ENCODE results near the gene UBE2L6. TPM values are rescaled to one million over a fixed set of nuclear protein-coding genes. Genes with fewer than 3 reads are reported as not detected.

Gene UBE2L6
- total RNA-seq, 1 experiment from 2014 or later = 38.8 TPM

DNA sequence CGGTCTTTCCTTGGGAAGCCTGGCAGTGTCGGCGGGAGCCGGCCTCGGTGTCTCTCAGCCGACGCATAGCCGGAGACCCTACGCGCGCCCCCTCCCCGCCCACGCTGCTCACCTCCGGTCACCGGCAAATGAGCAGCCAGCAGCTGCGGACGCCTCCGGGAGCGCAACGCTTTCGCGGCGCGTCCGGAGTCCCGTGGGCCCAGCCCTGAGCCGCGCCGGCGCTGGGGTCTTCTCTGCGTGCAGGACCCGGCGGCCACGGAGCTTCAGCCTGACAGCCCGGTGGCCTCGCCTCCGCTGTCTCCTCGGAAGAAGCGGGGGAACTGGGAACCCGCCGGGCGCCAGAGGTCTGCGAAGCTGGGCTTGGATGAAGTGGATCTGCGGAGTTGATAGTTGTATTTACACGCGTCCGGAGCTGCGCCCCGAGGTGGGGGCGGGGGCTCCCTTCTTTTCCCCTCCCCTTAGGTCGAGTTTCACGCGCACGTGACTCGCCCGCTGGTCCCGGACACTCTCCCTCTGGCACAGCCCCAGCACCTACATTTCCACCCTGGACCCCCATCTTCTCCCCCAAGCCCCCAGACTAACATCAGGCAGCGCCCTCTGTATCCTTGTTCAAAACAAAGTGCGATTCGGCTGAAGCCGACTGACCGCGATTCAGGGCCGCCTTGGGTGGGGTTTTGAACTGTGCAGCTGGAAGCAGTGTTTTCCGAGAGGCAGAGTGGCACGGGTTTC, 52.0 kb downstream of the UBE2L6 start, which contains the start of gene SLC43A1 (continued):
- TF ChIP-seq, protein P1, sequence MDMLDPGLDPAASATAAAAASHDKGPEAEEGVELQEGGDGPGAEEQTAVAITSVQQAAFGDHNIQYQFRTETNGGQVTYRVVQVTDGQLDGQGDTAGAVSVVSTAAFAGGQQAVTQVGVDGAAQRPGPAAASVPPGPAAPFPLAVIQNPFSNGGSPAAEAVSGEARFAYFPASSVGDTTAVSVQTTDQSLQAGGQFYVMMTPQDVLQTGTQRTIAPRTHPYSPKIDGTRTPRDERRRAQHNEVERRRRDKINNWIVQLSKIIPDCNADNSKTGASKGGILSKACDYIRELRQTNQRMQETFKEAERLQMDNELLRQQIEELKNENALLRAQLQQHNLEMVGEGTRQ (CRISPR knock-in tag; IDR thresholded peaks at IDR 0.05) = peak; percentile 93
- TF ChIP-seq GABPB1 (CRISPR knock-in tag; IDR thresholded peaks at IDR 0.05) = peak; percentile 26; the same call in 1 of the 2 replicates
- TF ChIP-seq TP53 (CRISPR knock-in tag; IDR thresholded peaks at IDR 0.05) = no peak
- peak; percentile 49; the same call in 1 of the 2 replicates for TF ChIP-seq NFE2L1 (CRISPR knock-in tag; IDR thresholded peaks at IDR 0.05)

DNA sequence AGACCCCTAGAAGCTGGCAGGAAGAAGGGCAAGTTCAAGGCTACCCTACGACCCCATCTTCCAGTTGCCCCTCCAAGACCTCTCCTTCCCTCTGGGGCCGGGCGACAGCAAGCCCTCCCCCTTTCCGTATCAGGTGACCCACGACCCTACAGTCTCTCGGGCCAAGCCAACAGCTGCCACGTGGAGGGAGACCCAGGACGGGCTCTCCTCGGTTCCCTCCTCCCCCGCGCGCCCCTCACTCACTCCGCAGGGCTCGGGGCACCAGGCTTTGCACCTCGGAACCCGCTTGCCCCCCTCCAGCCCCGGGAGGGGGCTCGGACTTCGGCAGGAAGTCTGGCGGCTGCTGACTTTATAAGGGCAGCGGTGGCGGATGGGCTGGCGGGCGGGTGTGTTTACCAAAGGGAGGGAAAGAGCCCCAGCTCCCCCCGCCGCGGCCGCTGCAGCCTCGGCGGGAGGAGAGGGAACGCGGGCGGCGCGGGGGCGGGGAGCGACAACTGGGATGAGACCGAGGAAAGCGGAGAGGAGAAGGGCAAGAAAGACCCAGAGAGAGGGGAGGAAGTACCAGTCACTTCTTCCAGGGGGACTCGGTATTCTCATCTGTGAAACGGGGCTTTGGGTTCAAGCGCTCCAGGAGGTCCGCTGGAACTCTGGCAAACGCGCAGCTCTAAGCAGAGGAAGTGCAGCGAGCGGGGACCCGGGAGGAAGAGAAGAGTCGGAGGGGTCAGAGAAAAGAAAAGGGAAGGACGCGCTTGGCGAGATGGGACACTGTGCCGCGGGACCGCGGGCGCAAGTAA, 52.7 kb downstream of the UBE2L6 start:
- H3K27ac Mint-ChIP-seq = no peak overlapping the region
- DNase-seq (ENCODE audit: low spot score) = peak; percentile 56
- peaks cover 20% of the 10 kb centered on the region for H3K4me1 Mint-ChIP-seq
- H3K9me3 Mint-ChIP-seq = no peaks in the 10 kb centered on the region
- ChIA-PET CTCF (interaction anchor here (1.3 to 6.9 kb wide), 14 partner anchors 12 to 169 kb away, joined by 3 to 147 read pairs (median 8); partner anchors contain the start of genes RTN4RL2, TIMM10 and UBE2L6), POLR2A (interaction anchor here (0.8 to 3.9 kb wide), 7 partner anchors 11 to 125 kb away, joined by 3 to 37 read pairs (median 4); no protein-coding TSS in a partner anchor)
- no peaks in the 10 kb centered on the region for H3K36me3 Mint-ChIP-seq
- ATAC-seq = peak; percentile 71
- peak overlapping the region; percentile 93 for H3K4me3 Mint-ChIP-seq
- peaks cover 22% of the 10 kb centered on the region for H3K27me3 Mint-ChIP-seq (ENCODE audit: low read depth)
- TF ChIP-seq ZNF317 (CRISPR knock-in tag; IDR thresholded peaks at IDR 0.05; ENCODE audit: borderline replicate concordance, low read depth) (no peak), IRF2 (CRISPR knock-in tag; IDR thresholded peaks at IDR 0.05; ENCODE audit: borderline replicate concordance, low read depth) (no peak), MXD4 (CRISPR knock-in tag; IDR thresholded peaks at IDR 0.05; ENCODE audit: borderline replicate concordance) (no peak), CREB1 (CRISPR knock-in tag; IDR thresholded peaks at IDR 0.05) (no peak), NR2C2 (CRISPR knock-in tag; IDR thresholded peaks at IDR 0.05) (no peak)
- TF ChIP-seq, protein P2, sequence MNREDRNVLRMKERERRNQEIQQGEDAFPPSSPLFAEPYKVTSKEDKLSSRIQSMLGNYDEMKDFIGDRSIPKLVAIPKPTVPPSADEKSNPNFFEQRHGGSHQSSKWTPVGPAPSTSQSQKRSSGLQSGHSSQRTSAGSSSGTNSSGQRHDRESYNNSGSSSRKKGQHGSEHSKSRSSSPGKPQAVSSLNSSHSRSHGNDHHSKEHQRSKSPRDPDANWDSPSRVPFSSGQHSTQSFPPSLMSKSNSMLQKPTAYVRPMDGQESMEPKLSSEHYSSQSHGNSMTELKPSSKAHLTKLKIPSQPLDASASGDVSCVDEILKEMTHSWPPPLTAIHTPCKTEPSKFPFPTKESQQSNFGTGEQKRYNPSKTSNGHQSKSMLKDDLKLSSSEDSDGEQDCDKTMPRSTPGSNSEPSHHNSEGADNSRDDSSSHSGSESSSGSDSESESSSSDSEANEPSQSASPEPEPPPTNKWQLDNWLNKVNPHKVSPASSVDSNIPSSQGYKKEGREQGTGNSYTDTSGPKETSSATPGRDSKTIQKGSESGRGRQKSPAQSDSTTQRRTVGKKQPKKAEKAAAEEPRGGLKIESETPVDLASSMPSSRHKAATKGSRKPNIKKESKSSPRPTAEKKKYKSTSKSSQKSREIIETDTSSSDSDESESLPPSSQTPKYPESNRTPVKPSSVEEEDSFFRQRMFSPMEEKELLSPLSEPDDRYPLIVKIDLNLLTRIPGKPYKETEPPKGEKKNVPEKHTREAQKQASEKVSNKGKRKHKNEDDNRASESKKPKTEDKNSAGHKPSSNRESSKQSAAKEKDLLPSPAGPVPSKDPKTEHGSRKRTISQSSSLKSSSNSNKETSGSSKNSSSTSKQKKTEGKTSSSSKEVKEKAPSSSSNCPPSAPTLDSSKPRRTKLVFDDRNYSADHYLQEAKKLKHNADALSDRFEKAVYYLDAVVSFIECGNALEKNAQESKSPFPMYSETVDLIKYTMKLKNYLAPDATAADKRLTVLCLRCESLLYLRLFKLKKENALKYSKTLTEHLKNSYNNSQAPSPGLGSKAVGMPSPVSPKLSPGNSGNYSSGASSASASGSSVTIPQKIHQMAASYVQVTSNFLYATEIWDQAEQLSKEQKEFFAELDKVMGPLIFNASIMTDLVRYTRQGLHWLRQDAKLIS (CRISPR knock-in tag; IDR thresholded peaks at IDR 0.05; ENCODE audit: borderline replicate concordance) = no peak
- TF ChIP-seq, protein P3, sequence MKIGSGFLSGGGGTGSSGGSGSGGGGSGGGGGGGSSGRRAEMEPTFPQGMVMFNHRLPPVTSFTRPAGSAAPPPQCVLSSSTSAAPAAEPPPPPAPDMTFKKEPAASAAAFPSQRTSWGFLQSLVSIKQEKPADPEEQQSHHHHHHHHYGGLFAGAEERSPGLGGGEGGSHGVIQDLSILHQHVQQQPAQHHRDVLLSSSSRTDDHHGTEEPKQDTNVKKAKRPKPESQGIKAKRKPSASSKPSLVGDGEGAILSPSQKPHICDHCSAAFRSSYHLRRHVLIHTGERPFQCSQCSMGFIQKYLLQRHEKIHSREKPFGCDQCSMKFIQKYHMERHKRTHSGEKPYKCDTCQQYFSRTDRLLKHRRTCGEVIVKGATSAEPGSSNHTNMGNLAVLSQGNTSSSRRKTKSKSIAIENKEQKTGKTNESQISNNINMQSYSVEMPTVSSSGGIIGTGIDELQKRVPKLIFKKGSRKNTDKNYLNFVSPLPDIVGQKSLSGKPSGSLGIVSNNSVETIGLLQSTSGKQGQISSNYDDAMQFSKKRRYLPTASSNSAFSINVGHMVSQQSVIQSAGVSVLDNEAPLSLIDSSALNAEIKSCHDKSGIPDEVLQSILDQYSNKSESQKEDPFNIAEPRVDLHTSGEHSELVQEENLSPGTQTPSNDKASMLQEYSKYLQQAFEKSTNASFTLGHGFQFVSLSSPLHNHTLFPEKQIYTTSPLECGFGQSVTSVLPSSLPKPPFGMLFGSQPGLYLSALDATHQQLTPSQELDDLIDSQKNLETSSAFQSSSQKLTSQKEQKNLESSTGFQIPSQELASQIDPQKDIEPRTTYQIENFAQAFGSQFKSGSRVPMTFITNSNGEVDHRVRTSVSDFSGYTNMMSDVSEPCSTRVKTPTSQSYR (CRISPR knock-in tag; IDR thresholded peaks at IDR 0.05) = no peak
- TF ChIP-seq, protein P4, sequence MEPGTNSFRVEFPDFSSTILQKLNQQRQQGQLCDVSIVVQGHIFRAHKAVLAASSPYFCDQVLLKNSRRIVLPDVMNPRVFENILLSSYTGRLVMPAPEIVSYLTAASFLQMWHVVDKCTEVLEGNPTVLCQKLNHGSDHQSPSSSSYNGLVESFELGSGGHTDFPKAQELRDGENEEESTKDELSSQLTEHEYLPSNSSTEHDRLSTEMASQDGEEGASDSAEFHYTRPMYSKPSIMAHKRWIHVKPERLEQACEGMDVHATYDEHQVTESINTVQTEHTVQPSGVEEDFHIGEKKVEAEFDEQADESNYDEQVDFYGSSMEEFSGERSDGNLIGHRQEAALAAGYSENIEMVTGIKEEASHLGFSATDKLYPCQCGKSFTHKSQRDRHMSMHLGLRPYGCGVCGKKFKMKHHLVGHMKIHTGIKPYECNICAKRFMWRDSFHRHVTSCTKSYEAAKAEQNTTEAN (CRISPR knock-in tag; IDR thresholded peaks at IDR 0.05) = no peak
- TF ChIP-seq, protein P5, sequence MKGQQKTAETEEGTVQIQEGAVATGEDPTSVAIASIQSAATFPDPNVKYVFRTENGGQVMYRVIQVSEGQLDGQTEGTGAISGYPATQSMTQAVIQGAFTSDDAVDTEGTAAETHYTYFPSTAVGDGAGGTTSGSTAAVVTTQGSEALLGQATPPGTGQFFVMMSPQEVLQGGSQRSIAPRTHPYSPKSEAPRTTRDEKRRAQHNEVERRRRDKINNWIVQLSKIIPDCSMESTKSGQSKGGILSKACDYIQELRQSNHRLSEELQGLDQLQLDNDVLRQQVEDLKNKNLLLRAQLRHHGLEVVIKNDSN (CRISPR knock-in tag; IDR thresholded peaks at IDR 0.05) = peak; percentile 81
- TF ChIP-seq, protein P6, sequence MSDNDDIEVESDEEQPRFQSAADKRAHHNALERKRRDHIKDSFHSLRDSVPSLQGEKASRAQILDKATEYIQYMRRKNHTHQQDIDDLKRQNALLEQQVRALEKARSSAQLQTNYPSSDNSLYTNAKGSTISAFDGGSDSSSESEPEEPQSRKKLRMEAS (CRISPR knock-in tag; IDR thresholded peaks at IDR 0.05) = peak; percentile 84
- TF ChIP-seq, protein P7, sequence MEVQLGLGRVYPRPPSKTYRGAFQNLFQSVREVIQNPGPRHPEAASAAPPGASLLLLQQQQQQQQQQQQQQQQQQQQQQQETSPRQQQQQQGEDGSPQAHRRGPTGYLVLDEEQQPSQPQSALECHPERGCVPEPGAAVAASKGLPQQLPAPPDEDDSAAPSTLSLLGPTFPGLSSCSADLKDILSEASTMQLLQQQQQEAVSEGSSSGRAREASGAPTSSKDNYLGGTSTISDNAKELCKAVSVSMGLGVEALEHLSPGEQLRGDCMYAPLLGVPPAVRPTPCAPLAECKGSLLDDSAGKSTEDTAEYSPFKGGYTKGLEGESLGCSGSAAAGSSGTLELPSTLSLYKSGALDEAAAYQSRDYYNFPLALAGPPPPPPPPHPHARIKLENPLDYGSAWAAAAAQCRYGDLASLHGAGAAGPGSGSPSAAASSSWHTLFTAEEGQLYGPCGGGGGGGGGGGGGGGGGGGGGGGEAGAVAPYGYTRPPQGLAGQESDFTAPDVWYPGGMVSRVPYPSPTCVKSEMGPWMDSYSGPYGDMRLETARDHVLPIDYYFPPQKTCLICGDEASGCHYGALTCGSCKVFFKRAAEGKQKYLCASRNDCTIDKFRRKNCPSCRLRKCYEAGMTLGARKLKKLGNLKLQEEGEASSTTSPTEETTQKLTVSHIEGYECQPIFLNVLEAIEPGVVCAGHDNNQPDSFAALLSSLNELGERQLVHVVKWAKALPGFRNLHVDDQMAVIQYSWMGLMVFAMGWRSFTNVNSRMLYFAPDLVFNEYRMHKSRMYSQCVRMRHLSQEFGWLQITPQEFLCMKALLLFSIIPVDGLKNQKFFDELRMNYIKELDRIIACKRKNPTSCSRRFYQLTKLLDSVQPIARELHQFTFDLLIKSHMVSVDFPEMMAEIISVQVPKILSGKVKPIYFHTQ (CRISPR knock-in tag; IDR thresholded peaks at IDR 0.05) = no peak
- TF ChIP-seq, protein P8, sequence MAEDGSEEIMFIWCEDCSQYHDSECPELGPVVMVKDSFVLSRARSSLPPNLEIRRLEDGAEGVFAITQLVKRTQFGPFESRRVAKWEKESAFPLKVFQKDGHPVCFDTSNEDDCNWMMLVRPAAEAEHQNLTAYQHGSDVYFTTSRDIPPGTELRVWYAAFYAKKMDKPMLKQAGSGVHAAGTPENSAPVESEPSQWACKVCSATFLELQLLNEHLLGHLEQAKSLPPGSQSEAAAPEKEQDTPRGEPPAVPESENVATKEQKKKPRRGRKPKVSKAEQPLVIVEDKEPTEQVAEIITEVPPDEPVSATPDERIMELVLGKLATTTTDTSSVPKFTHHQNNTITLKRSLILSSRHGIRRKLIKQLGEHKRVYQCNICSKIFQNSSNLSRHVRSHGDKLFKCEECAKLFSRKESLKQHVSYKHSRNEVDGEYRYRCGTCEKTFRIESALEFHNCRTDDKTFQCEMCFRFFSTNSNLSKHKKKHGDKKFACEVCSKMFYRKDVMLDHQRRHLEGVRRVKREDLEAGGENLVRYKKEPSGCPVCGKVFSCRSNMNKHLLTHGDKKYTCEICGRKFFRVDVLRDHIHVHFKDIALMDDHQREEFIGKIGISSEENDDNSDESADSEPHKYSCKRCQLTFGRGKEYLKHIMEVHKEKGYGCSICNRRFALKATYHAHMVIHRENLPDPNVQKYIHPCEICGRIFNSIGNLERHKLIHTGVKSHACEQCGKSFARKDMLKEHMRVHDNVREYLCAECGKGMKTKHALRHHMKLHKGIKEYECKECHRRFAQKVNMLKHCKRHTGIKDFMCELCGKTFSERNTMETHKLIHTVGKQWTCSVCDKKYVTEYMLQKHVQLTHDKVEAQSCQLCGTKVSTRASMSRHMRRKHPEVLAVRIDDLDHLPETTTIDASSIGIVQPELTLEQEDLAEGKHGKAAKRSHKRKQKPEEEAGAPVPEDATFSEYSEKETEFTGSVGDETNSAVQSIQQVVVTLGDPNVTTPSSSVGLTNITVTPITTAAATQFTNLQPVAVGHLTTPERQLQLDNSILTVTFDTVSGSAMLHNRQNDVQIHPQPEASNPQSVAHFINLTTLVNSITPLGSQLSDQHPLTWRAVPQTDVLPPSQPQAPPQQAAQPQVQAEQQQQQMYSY (CRISPR knock-in tag; IDR thresholded peaks at IDR 0.05) = no peak; the same call in 1 of the 2 replicates
